Sigmoid colon (tissue), 7 donors: ENCODE results near the gene UGT2A1. TPM values are rescaled to one million over a fixed set of nuclear protein-coding genes. Genes with fewer than 3 reads are reported as not detected.

Experiments used
- DNase-seq: peaks from one replicate; pipeline ENCODE4 v3.0.0-alpha.2; 2019
- H3K27ac ChIP-seq, 4 donors: fragments of 200-600 bp; sonication (generic); one replicate each; pipeline ENCODE4 v1.5.1; 2016 to 2019; ENCODE audit warnings: mild to moderate bottlenecking in 1 of 4
- H3K27me3 ChIP-seq, 3 donors: fragments of 200-600 bp; sonication (generic); one replicate each; pipeline ENCODE4 v1.5.1; 2019; ENCODE audit warnings: mild to moderate bottlenecking in 1 of 3
- H3K36me3 ChIP-seq, 4 donors: fragments of 200-600 bp; sonication (generic); one replicate each; pipeline ENCODE4 v1.5.1; 2016 to 2019
- H3K4me1 ChIP-seq, 4 donors: fragments of 200-600 bp; sonication (generic); one replicate each; pipeline ENCODE4 v1.5.1; 2017 to 2019
- H3K4me3 ChIP-seq, 4 donors: fragments of 200-600 bp; sonication (generic); one replicate each; pipeline ENCODE4 v1.5.1; 2017 to 2019; ENCODE audit warnings: mild to moderate bottlenecking in 2 of 4, moderate library complexity in 1 of 4
- H3K9me3 ChIP-seq, 4 donors: fragments of 200-600 bp in 3 of 4; sonication (generic) in 3 of 4; one replicate each; pipeline versions ENCODE4 v1.5.1 to v1.6.1; 2013 to 2019
- CTCF ChIP-seq, 4 experiments: fragments of 450-650 bp in 3 of 4; fragments of 200-600 bp in 1 of 4; IDR thresholded peaks; one replicate each; pipeline ENCODE4 v1.5.1; 2016 to 2019; ENCODE audit warnings: antibody characterized with exemption in 4 of 4, mild to moderate bottlenecking in 3 of 4, moderate library complexity in 2 of 4
- EP300 ChIP-seq, 4 donors: sonication (generic); formaldehyde crosslinking; IDR thresholded peaks; one replicate each; pipeline ENCODE4 v1.6.1; 2017; ENCODE audit warnings: antibody characterized with exemption in 4 of 4
- POLR2A ChIP-seq, 2 donors: fragments of 450-650 bp; IDR thresholded peaks; one replicate each; pipeline ENCODE4 v1.6.1; 2016; ENCODE audit warnings: antibody characterized with exemption in 2 of 2, mild to moderate bottlenecking in 2 of 2, moderate library complexity in 2 of 2
- POLR2AphosphoS5 ChIP-seq, 4 donors: sonication (generic); formaldehyde crosslinking; IDR thresholded peaks; one replicate each; pipeline ENCODE4 v1.6.1; 2017; ENCODE audit warnings: antibody characterized with exemption in 4 of 4
- WGBS, 2 donors: extraction: QIAGEN DNeasy Blood & Tissue Kit; methylation state at CpG; one replicate each; pipeline ENCODE4 v1.1.7; 2013; 5-methylcytosine and 5-hydroxymethylcytosine counted together
- intact Hi-C: fragments of 100-400 bp; cut with DNase I; formaldehyde crosslinking; loops from one replicate; pipeline ENCODE4 v1.15.1; 2023
- polyA plus RNA-seq, 3 donors: library from polyadenylated mRNA; stranded (reverse); fragments of 200-250 nt; gene quantifications; one replicate each; pipeline ENCODE4 v1.2.3, GENCODE V29; 2013
- total RNA-seq, 4 donors: library from RNA; depleted of rRNA; stranded (reverse); fragments of >200 nt; gene quantifications; one replicate each; pipeline ENCODE4 v1.1.0, GENCODE V29; 2016
- donor health status: healthy with polysubstance abuse.
- donor health status: Bipolar disorder and iron deficiency.
- donor health status: healthy.

UGT2A1 gene
- total and polyA plus RNA-seq, 7 donors: not detected

GRCh38 chr4:69577245-69577644 is 75.8 kb downstream of the UGT2A1 start:
- no peak overlapping the region for H3K27ac ChIP-seq
- H3K9me3 ChIP-seq: no peaks in the 10 kb centered on the region
- no peaks in the 10 kb centered on the region for H3K27me3 ChIP-seq
- TF ChIP-seq POLR2A (IDR thresholded peaks at IDR 0.05) (no peak), CTCF (IDR thresholded peaks at IDR 0.05) (no peak), POLR2AphosphoS5 (IDR thresholded peaks at IDR 0.05) (no peak)
- H3K4me1 ChIP-seq: no peaks in the 10 kb centered on the region
- DNase-seq: no peak
- intact Hi-C loops: no loop called here
- H3K36me3 ChIP-seq: no peaks in the 10 kb centered on the region
- WGBS, 2 donors: 93 to 97% methylated on average over 1 of the region's 1 CpG
- H3K4me3 ChIP-seq: no peak overlapping the region

DNA sequence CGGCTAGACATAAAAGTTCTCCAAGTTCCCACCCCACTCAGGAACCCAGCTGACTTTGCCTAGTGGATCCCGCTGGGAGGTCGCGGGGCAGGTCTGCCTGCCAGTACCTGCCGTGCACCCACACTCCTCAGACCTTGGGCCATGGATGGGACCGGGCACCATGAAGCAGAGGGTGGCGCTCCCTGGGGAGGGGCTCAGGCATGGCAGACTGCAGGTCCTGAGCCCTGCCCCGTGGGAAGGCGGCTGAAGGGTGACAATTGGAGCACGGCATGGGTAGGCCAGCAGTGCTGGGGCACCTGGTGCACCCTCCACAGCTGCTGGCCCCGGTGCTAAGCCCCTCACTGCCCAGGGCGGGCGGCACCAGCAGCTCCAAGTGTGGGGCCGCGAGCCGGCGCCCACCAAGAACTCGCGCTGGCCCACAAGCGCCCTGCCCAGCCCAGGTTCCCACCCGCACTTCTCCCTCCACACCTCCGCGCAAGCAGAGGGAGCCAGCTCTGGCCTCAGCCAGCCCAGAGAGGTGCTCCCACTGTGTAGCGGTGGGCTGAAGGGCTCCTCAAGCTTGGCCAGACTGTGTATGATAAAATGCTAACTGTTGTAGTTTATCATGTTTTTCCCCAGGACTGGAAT is 76.7 kb downstream of the UGT2A1 start:
- Histone ChIP-seq H3K36me3 (no peaks in the 10 kb centered on the region), H3K9me3 (no peaks in the 10 kb centered on the region), H3K4me3 (no peak overlapping the region), H3K27ac (no peak overlapping the region), H3K27me3 (no peaks in the 10 kb centered on the region), H3K4me1 (no peaks in the 10 kb centered on the region)
- TF ChIP-seq POLR2AphosphoS5 (IDR thresholded peaks at IDR 0.05) (no peak), CTCF (IDR thresholded peaks at IDR 0.05) (no peak), POLR2A (IDR thresholded peaks at IDR 0.05) (no peak)
- WGBS, 2 donors: 97% methylated on average over 24 of the region's 24 CpGs
- intact Hi-C loops: no loop called here
- DNase-seq: no peak

DNA sequence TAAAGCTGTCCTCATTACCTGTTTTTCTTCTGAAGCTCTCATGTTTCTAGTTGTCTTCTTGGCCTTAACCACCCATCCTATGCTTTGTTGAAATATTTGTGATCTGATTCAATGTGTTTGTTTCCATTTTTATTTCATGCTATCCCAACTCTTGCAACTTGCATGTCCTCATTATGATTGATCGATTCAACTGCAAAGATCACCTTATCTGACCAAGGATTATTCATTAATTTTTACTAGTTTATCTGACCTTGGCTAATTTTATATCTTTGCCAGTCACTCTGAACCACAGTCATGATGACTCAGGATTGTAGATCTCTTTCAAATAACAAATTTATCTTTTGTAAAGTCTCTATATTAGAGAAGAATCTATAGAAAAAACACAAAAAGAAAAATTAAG is 84.3 kb downstream of the UGT2A1 start:
- no peak for TF ChIP-seq CTCF (IDR thresholded peaks at IDR 0.05)
- no peak for TF ChIP-seq EP300 (IDR thresholded peaks at IDR 0.05)
- no peak for TF ChIP-seq POLR2AphosphoS5 (IDR thresholded peaks at IDR 0.05)
- no peak for TF ChIP-seq POLR2A (IDR thresholded peaks at IDR 0.05)
- Histone ChIP-seq H3K27ac (no peak overlapping the region), H3K4me3 (no peak overlapping the region), H3K36me3 (no peaks in the 10 kb centered on the region), H3K4me1 (no peaks in the 10 kb centered on the region), H3K27me3 (no peaks in the 10 kb centered on the region), H3K9me3 (no peaks in the 10 kb centered on the region)
- WGBS, 2 donors: 87 to 90% methylated on average over 1 of the region's 1 CpG
- intact Hi-C loops: no loop called here
- DNase-seq: no peak

DNA sequence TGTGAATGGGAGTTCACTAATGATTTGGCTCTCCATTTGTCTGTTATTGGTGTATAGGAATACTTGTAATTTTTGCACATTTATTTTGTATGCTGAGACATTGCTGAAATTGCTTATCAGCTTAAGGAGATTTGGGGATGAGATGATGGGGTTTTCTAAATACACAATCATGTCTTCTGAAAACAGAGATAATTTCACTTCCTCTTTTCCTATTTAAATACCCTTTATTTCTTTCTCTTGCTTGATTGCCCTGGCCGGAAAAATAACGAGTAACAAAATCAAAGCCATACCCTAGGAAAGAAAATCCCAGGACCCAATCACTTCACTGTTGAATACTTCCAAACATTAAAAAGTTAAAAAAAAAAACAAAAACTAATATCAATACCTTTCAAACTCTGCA is 89.6 kb downstream of the UGT2A1 start:
- WGBS, 2 donors: 35 to 45% methylated on average over 2 of the region's 2 CpGs
- no peaks in the 10 kb centered on the region for H3K4me1 ChIP-seq
- no peak overlapping the region for H3K4me3 ChIP-seq
- intact Hi-C loops: no loop called here
- no peak overlapping the region for H3K27ac ChIP-seq
- no peaks in the 10 kb centered on the region for H3K27me3 ChIP-seq
- no peak for DNase-seq
- H3K36me3 ChIP-seq: no peaks in the 10 kb centered on the region
- no peak for TF ChIP-seq POLR2AphosphoS5 (IDR thresholded peaks at IDR 0.05)
- no peak for TF ChIP-seq POLR2A (IDR thresholded peaks at IDR 0.05)
- no peak for TF ChIP-seq CTCF (IDR thresholded peaks at IDR 0.05)
- no peak for TF ChIP-seq EP300 (IDR thresholded peaks at IDR 0.05)
- no peaks in the 10 kb centered on the region for H3K9me3 ChIP-seq

DNA sequence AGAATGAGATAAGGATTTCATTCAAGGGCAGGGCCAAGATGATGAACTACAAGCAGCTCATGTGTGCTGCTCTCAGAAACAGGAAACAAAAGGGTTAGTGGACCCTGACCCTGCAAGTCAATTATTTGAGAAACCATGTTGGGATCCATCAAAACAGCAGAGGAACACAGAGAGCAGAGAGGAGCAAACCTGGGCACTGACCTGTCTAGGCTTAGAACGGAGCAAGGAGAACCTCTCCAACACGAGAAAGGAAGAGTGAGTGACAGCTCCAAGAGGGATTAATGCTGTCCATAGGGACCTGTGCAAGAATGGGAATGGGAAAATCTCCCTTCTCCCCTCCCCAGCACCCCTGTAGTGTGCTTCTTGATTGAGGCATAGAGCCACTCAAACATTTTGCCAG is 103.4 kb downstream of the UGT2A1 start:
- Histone ChIP-seq H3K27me3 (no peaks in the 10 kb centered on the region), H3K9me3 (no peaks in the 10 kb centered on the region), H3K36me3 (no peaks in the 10 kb centered on the region), H3K27ac (no peak overlapping the region), H3K4me1 (no peaks in the 10 kb centered on the region), H3K4me3 (no peak overlapping the region)
- no peak for DNase-seq
- TF ChIP-seq POLR2AphosphoS5 (IDR thresholded peaks at IDR 0.05) (no peak), POLR2A (IDR thresholded peaks at IDR 0.05) (no peak)
- WGBS, 2 donors: 75 to 89% methylated on average over 2 of the region's 2 CpGs
- intact Hi-C loops: no loop called here
